IgD-negative memory B cell (primary cell): Measurements from ENCODE around the gene NCKAP5. TPM values are rescaled to one million over a fixed set of nuclear protein-coding genes. Genes with fewer than 3 reads are reported as not detected.

Experiments used
- H3K27ac Mint-ChIP-seq, 3 donors: one replicate each; pipeline ENCODE4 v1.8.0; 2020 to 2022; ENCODE audit warnings: mild to moderate bottlenecking in 3 of 3, mixed read lengths in 3 of 3, moderate library complexity in 1 of 3
- H3K27me3 Mint-ChIP-seq: one replicate; pipeline ENCODE4 v1.8.0; 2021; ENCODE audit warnings: mixed read lengths
- H3K36me3 Mint-ChIP-seq: one replicate; pipeline ENCODE4 v1.8.0; 2020; ENCODE audit warnings: mild to moderate bottlenecking, mixed read lengths
- H3K4me1 Mint-ChIP-seq, 3 donors: one replicate each; pipeline ENCODE4 v1.8.0; 2020 to 2022; ENCODE audit warnings: mixed read lengths in 3 of 3, mild to moderate bottlenecking in 1 of 3
- H3K4me3 Mint-ChIP-seq, 4 donors: one replicate each; pipeline ENCODE4 v1.8.0; 2020 to 2022; ENCODE audit warnings: mild to moderate bottlenecking in 4 of 4, mixed read lengths in 4 of 4, moderate library complexity in 3 of 4
- H3K9me3 Mint-ChIP-seq, 3 donors: one replicate each; pipeline ENCODE4 v1.8.0; 2020 to 2021; ENCODE audit warnings: mixed read lengths in 3 of 3, mild to moderate bottlenecking in 1 of 3
- polyA plus RNA-seq: library from polyadenylated mRNA; unstranded; fragments of 300-500 nt; fragmentation: Illumina TruSeq; gene quantifications from one replicate; pipeline ENCODE4 v1.2.3, GENCODE V29; 2021

NCKAP5 gene
- polyA plus RNA-seq, 1 donor from 2014 or later: not detected

DNA sequence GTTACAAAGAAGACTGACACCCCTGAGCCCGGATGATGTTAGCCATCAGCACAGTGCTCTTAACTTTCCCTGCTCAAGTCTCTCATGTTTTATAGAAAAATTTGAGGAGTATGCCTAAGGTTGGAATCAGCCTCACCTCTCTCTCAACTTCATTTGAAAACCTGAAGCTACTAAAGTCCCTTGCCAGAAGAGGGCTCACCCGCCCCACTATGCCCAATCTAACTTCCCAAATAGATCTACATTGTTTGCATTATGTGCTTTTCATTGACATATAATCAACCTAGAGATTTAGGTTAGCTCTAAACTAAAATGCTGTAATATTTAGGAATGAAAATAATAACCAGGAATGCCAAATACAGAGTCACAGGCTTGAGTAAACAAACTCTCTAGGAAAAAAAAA, 305.4 kb downstream of the NCKAP5 start:
- Mint-ChIP-seq H3K27me3 (peaks cover 15% of the 10 kb centered on the region), H3K4me3 (no peak overlapping the region), H3K4me1 (peaks cover 0 to 6% (median 4%) of the 10 kb centered on the region in 3 donors), H3K27ac (no peak overlapping the region), H3K36me3 (no peaks in the 10 kb centered on the region), H3K9me3 (no peaks in the 10 kb centered on the region)

DNA sequence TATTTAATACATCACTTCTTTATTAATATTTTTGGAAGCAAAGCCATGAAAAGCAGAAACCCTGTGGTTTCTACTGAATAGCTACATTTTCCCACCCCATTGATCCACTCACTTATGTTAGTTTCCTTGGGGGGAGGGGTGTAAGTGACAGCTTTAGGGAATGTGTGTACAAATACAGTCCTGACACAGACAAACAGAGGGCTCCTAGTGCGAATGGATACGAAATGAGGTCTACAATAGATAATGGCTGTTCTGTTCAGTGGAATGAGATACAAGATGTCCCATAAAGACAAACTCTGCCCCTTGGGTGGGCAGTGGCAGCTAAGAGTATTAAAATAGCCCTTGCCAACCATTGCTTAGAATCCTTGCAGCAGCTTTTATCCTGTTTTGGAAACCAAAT, 312.9 kb downstream of the NCKAP5 start:
- Mint-ChIP-seq H3K27me3 (peaks cover 2% of the 10 kb centered on the region), H3K27ac (no peak overlapping the region), H3K4me1 (no peaks in the 10 kb centered on the region), H3K9me3 (peaks cover 0 to 1% (median 0%) of the 10 kb centered on the region in 3 donors), H3K4me3 (no peak overlapping the region), H3K36me3 (no peaks in the 10 kb centered on the region)

DNA sequence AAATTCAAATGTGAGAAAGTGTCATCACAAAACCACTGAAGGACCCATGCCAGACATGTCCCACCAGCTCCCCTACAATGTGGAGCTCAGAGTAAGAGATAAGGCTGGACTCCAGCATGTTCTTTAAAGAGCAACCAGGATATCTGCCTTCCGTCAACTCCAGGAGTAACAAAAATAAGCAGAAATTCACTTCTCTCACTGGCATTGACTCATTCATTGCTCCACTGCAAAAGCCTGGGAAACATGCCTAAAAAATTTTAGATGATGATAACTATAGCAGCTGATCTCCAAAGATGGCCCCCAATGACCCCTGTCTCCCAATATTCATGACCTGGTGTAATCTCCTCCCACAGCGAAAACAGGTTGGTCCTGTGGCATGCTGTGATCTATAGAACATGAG, 314.5 kb downstream of the NCKAP5 start:
- H3K27ac Mint-ChIP-seq: no peak overlapping the region
- no peaks in the 10 kb centered on the region for H3K4me1 Mint-ChIP-seq
- H3K27me3 Mint-ChIP-seq: peaks cover 2% of the 10 kb centered on the region
- peaks cover 0 to 1% (median 0%) of the 10 kb centered on the region in 3 donors for H3K9me3 Mint-ChIP-seq
- no peak overlapping the region for H3K4me3 Mint-ChIP-seq
- no peaks in the 10 kb centered on the region for H3K36me3 Mint-ChIP-seq

DNA sequence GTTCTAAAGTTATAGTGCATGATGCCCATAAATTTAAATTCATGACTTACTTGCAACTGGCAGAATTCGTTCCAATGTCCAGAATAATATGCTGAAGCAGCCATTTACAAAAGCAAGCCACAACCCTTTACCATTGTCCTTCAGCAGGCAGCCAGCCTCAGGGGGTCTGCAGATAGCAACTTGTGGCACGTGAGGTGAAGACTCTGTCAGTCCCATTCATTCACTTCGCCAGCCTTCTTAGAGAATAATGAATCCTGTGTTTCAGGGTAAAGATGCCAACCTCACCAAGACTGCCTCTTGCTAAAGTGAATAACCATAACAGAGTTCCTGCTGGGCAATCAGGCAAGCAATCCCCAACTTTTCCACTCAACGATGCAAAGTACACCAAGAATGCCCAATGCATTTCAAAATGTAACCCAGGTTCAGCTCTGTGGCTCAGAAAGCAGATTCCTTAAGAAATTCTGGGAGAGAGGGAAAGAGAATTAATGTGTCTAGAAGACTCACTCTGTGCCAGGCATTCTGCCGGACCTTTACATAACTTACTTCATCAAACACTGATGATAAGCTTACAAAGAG, 315.4 kb downstream of the NCKAP5 start:
- H3K9me3 Mint-ChIP-seq: peaks cover 0 to 1% (median 0%) of the 10 kb centered on the region in 3 donors
- H3K4me1 Mint-ChIP-seq: peaks cover under 1 to 4% (median 4%) of the 10 kb centered on the region in 3 donors
- no peak overlapping the region for H3K27ac Mint-ChIP-seq
- peaks cover 4% of the 10 kb centered on the region for H3K27me3 Mint-ChIP-seq
- no peak overlapping the region for H3K4me3 Mint-ChIP-seq
- H3K36me3 Mint-ChIP-seq: no peaks in the 10 kb centered on the region

DNA sequence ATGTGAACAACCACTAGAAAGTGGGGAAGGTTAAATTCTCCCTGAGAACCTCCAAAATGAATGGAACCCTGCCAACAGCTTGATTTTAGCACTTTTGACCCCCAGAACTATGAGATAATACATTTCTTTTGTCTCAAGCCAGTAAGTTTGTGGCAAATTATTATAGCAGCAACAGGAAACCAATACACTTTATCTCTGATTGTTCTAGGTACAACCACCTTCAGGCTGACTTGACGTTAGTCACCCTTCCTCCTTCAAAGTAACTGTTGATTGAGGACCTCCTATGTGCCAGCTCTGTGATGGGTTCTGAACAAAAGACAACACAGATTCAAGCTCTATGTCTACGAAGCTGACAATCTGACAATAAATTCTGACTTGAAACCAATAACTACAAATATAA, 318.9 kb downstream of the NCKAP5 start:
- Mint-ChIP-seq H3K27me3 (peaks cover 2% of the 10 kb centered on the region), H3K4me3 (no peak overlapping the region), H3K36me3 (no peaks in the 10 kb centered on the region), H3K4me1 (peaks cover 7 to 11% (median 11%) of the 10 kb centered on the region in 3 donors), H3K9me3 (no peaks in the 10 kb centered on the region), H3K27ac (no peak overlapping the region)

DNA sequence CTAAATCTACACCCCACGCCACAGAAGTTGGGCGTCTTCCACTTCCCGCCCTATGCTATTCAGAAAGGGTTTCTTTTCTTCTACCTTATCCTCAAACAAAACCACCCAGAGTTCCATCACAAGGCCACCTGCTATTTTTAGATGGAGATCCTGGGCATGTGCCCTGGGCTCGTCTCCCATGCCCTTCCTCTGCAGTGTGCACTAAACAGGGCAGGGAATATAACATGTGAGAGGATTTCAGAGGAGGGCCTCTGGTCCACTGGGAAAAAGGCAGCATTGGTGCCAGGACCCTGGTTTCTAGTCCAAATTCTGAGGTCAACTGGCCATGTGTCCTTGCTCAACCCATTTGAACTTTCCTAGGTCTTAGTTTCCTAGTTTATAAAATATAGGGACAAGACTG, 320.0 kb downstream of the NCKAP5 start:
- H3K27me3 Mint-ChIP-seq: peaks cover 2% of the 10 kb centered on the region
- H3K4me3 Mint-ChIP-seq: peak overlapping the region in 2 of 4 donors; percentile 27 to 72
- H3K36me3 Mint-ChIP-seq: no peaks in the 10 kb centered on the region
- H3K9me3 Mint-ChIP-seq: peaks cover 0 to 2% (median 0%) of the 10 kb centered on the region in 3 donors
- peaks cover 7 to 11% (median 11%) of the 10 kb centered on the region in 3 donors for H3K4me1 Mint-ChIP-seq
- no peak overlapping the region for H3K27ac Mint-ChIP-seq

DNA sequence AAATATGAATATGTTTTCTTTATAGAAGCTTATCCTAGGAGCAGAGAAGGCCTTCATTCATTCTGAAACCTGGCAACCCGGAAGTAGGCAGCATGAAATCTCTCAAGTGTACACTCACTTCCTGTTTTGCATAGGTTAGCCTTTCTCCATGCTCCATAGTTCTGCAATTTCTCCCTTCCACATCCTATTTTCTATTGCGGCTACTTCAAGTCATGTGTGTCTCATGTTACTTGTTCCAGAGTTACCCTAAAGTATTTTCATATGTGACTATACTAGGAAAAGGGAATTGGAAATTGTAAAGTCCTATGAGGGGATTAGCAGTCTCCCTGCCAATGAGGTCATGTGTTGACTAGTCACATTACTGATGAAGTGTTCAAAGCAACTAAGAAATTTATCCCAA, 320.6 kb downstream of the NCKAP5 start:
- Mint-ChIP-seq H3K36me3 (no peaks in the 10 kb centered on the region), H3K9me3 (peaks cover 0 to 2% (median 0%) of the 10 kb centered on the region in 3 donors), H3K4me1 (peaks cover 7 to 11% (median 11%) of the 10 kb centered on the region in 3 donors), H3K4me3 (no peak overlapping the region), H3K27me3 (peaks cover 2% of the 10 kb centered on the region), H3K27ac (peak overlapping the region in 1 of 3 donors; percentile 36)

DNA sequence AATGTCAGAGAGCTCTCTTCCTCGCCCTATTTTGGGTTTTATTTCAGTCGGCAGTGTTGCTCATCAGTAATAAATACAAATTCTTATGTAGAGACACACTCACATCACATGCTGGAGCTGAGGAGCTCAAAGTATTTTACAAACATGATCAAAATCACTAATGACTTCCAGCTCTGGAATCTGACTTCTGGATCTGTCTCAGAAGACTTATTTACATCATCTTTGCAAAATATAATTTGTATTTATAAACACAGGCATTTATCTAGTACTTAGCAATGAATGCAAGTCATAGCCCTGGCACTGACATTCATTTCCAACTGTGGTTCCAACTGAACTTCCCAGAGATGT, 327.1 kb downstream of the NCKAP5 start:
- Mint-ChIP-seq H3K27ac (no peak overlapping the region), H3K4me1 (no peaks in the 10 kb centered on the region), H3K36me3 (no peaks in the 10 kb centered on the region), H3K27me3 (no peaks in the 10 kb centered on the region), H3K9me3 (peaks cover 0 to 3% (median 0%) of the 10 kb centered on the region in 3 donors), H3K4me3 (no peak overlapping the region)

DNA sequence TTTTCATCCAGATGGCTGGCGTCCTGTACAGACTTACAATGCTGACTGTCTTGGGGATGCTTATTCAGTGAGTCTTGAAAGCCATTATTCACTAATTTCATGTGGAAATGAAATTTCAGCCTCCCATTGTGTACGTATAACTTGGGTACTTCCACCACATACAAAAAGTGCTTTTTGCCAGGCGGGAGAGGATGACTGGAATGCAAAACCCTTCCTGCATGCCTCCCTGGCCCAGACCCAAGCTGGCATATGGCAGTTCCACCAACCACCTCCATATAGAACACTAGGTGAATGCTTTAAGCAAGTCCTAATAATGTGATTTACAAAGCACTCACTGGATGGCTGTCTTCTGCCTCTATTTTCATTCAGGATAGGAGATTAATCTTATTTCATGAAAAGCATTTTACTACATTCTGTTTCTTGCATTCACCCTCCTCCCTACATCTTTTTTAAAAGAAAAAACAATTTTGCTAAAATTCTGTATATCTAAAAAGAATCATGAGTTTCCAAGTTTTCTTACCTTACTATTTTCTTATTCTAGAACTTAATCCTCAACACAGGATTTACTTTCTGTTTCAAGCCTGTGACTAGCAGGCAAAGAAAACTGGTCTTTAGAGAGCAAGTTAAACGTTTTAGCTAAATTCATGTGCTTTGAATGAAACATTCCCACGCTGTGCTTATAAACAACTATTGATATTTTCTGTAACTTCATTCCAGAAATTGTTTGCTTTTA, 327.6 kb downstream of the NCKAP5 start:
- Mint-ChIP-seq H3K9me3 (peaks cover 0 to 3% (median 0%) of the 10 kb centered on the region in 3 donors), H3K27ac (no peak overlapping the region), H3K4me3 (no peak overlapping the region), H3K4me1 (no peaks in the 10 kb centered on the region), H3K27me3 (no peaks in the 10 kb centered on the region), H3K36me3 (no peaks in the 10 kb centered on the region)

DNA sequence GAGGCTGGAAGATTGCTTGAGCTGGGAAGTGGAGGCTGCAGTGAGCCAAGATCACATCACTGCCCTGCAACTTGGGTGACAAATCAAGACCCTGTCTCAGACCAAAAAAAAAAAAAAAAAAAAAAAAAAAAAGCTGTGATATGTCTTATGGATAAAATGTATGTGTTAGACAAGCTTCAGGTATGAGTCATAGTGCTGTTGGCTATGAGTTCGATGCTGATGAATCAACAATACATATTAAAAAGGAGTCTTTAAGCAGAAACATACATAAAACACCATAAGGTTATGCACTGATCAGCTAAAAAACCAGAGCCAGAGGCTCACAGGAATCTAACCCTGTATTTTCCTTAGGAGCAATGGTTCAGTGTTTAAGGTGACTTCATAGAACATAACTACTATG, 332.3 kb downstream of the NCKAP5 start:
- no peak overlapping the region for H3K27ac Mint-ChIP-seq
- no peaks in the 10 kb centered on the region for H3K36me3 Mint-ChIP-seq
- H3K4me3 Mint-ChIP-seq: no peak overlapping the region
- H3K9me3 Mint-ChIP-seq: no peaks in the 10 kb centered on the region
- no peaks in the 10 kb centered on the region for H3K4me1 Mint-ChIP-seq
- peaks cover 4% of the 10 kb centered on the region for H3K27me3 Mint-ChIP-seq

DNA sequence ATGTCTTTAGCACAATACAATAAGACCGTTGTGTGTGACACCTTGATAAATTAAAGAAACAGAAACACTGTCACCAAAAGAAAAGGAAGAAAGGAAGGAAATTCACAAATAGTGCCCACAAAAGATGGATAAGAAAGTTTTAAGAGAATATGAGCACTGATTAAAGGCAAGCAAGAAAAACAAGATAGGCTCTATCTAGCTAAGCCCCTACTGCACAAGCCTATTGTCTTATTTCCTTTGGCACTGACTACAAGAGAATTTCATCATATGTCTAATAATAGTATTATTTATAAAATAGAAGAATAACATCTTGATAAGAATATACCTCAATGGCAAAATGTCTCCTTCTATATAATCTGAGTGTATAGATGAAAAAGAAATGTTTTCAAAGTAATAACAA, 335.7 kb downstream of the NCKAP5 start:
- Mint-ChIP-seq H3K4me3 (no peak overlapping the region), H3K27ac (no peak overlapping the region), H3K27me3 (peaks cover 4% of the 10 kb centered on the region), H3K36me3 (no peaks in the 10 kb centered on the region), H3K9me3 (no peaks in the 10 kb centered on the region), H3K4me1 (no peaks in the 10 kb centered on the region)

DNA sequence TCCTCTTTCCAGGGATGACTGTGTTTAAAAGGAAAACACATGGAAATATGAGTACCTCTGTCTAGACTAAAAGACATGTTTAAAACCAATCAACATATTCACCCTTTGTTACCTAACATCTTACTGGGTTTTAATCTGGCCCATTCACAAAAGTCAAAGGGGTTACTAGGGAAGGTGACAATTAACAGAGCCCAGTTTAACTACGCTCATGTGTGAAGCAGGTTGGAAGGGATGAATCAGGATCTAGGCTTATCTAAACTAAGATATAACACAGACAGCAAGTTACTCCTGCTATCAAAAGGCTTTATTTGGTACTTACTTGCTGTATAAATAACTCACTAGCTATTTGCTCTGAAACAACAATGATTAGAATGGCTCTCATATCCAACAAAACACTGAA, 337.0 kb downstream of the NCKAP5 start:
- H3K4me1 Mint-ChIP-seq: no peaks in the 10 kb centered on the region

DNA sequence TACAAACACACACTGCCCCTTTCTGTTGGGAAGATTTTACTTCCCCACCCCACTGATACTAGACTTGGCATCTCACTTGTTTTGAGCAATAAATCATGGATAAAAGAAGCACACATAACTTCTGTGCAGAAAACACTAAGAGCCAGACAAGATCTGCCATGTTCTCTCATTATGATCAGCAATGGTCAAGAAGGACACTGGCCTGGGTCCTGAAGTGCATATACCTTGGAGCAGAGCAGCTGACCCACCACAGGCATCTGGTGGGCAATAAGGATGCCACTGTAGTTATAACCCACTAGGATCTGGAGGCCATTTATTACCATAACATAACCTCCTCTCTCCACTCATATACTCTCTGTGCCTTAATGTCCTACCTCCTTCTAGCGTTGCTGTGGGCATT, 338.3 kb downstream of the NCKAP5 start:
- Mint-ChIP-seq H3K9me3 (no peaks in the 10 kb centered on the region), H3K27ac (no peak overlapping the region), H3K4me1 (no peaks in the 10 kb centered on the region)

More for the DNA sequence above, 337.0 kb downstream of the NCKAP5 start:
- H3K27me3 Mint-ChIP-seq: peaks cover 4% of the 10 kb centered on the region
- no peaks in the 10 kb centered on the region for H3K9me3 Mint-ChIP-seq
- H3K27ac Mint-ChIP-seq: no peak overlapping the region
- H3K36me3 Mint-ChIP-seq: no peaks in the 10 kb centered on the region
- H3K4me3 Mint-ChIP-seq: no peak overlapping the region

DNA sequence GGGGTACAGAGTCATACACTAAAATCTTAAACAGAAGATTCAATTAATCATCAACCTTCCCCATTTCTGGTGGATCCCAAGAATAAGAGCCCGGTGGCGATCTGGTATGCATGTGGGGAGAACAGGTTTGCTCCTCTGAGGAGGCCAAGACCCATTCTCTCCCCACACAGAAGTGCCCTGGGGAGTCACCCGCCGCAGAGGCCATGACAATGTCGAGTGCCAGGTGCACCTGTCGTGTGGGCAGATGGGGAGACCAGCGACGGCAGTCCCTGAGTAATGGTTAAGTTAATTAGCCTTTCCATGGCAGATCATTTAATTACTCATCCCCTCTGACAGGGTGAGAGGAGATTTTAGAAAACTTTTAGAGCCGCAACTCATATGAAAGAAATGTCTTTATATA, 345.0 kb downstream of the NCKAP5 start:
- no peaks in the 10 kb centered on the region for H3K4me1 Mint-ChIP-seq
- no peaks in the 10 kb centered on the region for H3K36me3 Mint-ChIP-seq
- H3K9me3 Mint-ChIP-seq: peaks cover 0 to 2% (median 0%) of the 10 kb centered on the region in 3 donors
- H3K27ac Mint-ChIP-seq: no peak overlapping the region
- H3K27me3 Mint-ChIP-seq: no peaks in the 10 kb centered on the region
- H3K4me3 Mint-ChIP-seq: no peak overlapping the region

More for the DNA sequence above, 338.3 kb downstream of the NCKAP5 start:
- Mint-ChIP-seq H3K4me3 (no peak overlapping the region), H3K27me3 (peaks cover 4% of the 10 kb centered on the region), H3K36me3 (no peaks in the 10 kb centered on the region)

DNA sequence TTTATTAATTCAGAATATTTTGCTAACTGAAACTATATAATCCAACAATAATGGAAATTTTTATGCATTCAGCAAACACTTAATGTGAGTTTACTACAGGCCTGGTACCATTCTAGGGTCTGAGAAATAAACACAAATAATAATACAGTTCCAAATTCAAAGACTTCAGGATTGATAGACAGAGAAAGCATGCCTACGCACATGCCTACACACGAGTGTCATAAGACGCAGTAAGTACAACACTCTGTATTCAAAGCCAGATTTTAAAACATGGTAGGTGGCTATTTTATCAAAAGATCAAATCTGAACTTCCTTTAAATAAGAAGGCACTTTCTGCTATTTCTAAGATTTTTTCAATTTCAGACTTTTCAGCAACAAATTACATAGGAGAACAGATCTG, 346.9 kb downstream of the NCKAP5 start:
- Mint-ChIP-seq H3K27ac (no peak overlapping the region), H3K4me3 (no peak overlapping the region), H3K27me3 (no peaks in the 10 kb centered on the region), H3K4me1 (no peaks in the 10 kb centered on the region), H3K9me3 (peaks cover 0 to 3% (median 0%) of the 10 kb centered on the region in 3 donors), H3K36me3 (no peaks in the 10 kb centered on the region)

DNA sequence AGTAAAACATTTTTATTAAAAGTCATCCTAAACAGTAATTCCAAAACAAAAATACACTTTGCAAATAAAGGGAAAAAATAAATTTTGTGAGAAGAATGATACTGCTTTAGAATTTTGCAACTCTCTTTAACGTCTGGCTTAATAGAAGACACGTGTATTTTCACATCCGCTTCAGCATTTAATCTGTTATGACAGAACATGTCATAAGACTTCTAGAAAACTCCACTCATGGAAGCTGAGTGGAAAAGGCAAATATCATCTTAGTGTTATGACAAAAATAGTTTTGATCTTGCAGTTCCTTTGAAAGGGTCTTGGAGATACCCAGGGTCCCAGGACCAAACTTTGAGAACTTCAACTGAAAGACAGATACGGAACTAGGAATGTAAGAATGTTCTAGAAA, 350.1 kb downstream of the NCKAP5 start:
- no peaks in the 10 kb centered on the region for H3K27me3 Mint-ChIP-seq
- no peaks in the 10 kb centered on the region for H3K4me1 Mint-ChIP-seq
- no peak overlapping the region for H3K4me3 Mint-ChIP-seq
- no peaks in the 10 kb centered on the region for H3K36me3 Mint-ChIP-seq
- H3K9me3 Mint-ChIP-seq: peaks cover 0 to 7% (median 4%) of the 10 kb centered on the region in 3 donors
- H3K27ac Mint-ChIP-seq: no peak overlapping the region
